Measurements from ENCODE around the gene LIMS3. TPM values are rescaled to one million over a fixed set of nuclear protein-coding genes. Genes with fewer than 3 reads are reported as not detected.
"Not testable (repeated sequence)": the region's sequence is repeated elsewhere in the genome, so short reads cannot be mapped to it uniquely, and the experiment has no call there.

Gene LIMS3, protein sequence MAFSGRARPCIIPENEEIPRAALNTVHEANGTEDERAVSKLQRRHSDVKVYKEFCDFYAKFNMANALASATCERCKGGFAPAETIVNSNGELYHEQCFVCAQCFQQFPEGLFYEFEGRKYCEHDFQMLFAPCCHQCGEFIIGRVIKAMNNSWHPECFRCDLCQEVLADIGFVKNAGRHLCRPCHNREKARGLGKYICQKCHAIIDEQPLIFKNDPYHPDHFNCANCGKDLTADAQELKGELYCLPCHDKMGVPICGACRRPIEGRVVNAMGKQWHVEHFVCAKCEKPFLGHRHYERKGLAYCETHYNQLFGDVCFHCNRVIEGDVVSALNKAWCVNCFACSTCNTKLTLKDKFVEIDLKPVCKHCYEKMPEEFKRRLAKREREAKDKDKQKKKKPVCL
- not detected for total RNA-seq
- polyA plus RNA-seq: 10 to 100 TPM in 1 of 4 donors, 1 to 10 TPM in 3; 2.9 to 11.7 (median 4.3) TPM

DNA sequence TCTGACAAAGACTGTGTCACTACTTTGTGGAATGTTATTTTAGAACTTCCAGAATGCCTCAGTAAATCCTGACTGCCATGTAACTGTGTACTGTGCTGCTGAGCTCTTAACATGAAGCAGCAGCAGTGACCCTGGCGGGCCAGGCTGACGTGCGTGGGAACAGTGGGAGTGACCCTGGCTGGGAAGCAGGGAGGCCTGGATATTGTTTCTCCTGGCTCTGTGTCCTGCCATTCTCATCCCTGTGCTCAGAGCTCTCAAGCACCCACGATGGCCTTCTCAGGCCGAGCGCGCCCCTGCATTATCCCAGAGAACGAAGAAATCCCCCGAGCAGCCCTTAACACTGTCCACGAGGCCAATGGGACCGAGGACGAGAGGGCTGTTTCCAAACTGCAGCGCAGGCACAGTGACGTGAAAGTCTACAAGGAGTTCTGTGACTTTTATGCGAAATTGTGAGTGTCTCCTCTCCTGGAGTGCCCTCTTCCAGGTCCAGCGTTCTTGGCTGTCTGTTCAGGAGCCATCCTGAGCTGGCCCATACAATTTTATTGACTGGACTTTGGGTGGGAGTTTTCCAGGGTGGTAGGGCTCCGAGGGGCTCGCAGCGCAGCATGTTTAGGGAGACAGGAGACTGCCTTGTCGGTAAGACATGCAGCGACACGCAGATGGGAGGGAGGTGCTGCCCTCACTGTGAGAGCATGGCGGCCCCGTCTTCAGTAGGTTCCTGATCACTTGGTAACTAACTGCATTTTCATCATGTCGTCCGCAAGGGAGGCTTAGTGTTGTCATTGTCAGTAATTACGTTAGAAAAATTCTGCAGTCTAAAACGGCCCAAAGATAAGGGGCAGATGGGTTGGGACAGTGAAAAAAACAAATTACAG is at the start of gene LIMS3:
Gene LIMS3, plus strand, starts transcription at position 227 of the 875 bp plus-strand sequence. Its CDS starts 41 bp downstream, at position 268.
- H3K4me1 Mint-ChIP-seq; H3K4me3 ChIP-seq (ENCODE audit: low read depth, low read length); H3K27ac Mint-ChIP-seq; H3K9me3 Mint-ChIP-seq; H3K27me3 ChIP-seq (ENCODE audit: control insufficient read depth, insufficient read depth, low read length); H3K36me3 ChIP-seq (ENCODE audit: control insufficient read depth, insufficient read depth, low read length); DNase-seq; H3K27me3 Mint-ChIP-seq; H3K9me3 ChIP-seq (ENCODE audit: control insufficient read depth in 2 of 2, low read length in 2 of 2); H3K4me1 ChIP-seq (ENCODE audit: control insufficient read depth, insufficient read depth, low read length, poor library complexity, severe bottlenecking); H3K4me3 Mint-ChIP-seq; H3K27ac ChIP-seq (ENCODE audit: insufficient read depth, low read length, poor library complexity, severe bottlenecking); ATAC-seq (ENCODE audit: low read depth in 2 of 2); H3K36me3 Mint-ChIP-seq: not testable (repeated sequence)

DNA sequence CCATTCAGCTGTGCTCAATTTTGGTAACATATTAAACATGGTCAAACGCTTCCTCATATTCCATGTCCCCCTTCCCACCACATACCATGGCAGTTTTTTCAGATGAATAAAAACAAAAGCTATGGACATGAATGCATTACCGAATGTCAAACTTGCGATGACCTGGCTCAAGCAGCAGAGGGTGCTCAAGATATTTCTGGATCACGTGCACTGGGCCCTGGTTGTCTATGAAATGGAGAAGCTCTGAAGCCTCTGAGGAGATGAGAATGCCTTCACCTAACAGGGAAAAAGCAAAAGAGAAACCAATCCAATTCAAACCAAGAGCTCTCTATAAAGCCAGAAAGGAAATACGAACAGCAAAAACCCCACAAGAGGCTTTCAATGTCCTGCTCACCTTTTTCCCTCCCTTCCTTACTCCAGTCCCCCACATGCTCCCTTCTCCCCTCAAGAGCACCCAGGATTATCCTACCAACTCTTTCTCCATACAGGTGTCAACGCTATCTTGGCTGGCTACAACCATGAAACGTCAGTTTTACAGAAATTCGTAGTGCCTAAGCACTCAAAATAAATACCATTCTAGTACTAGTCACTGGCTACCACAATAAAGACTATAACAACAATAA is 27.2 kb upstream of the LIMS3 start:
- not testable (repeated sequence) for H3K4me3 Mint-ChIP-seq; H3K27ac ChIP-seq (ENCODE audit: insufficient read depth, low read length, poor library complexity, severe bottlenecking); H3K27me3 Mint-ChIP-seq; H3K36me3 Mint-ChIP-seq; H3K36me3 ChIP-seq (ENCODE audit: control insufficient read depth, insufficient read depth, low read length); H3K27me3 ChIP-seq (ENCODE audit: control insufficient read depth, insufficient read depth, low read length); H3K9me3 ChIP-seq (ENCODE audit: control insufficient read depth in 2 of 2, low read length in 2 of 2); H3K9me3 Mint-ChIP-seq; H3K4me1 Mint-ChIP-seq; DNase-seq; H3K4me1 ChIP-seq (ENCODE audit: control insufficient read depth, insufficient read depth, low read length, poor library complexity, severe bottlenecking); H3K27ac Mint-ChIP-seq; H3K4me3 ChIP-seq (ENCODE audit: low read depth, low read length)
- peak; percentile 53 to 55 for ATAC-seq (ENCODE audit: low read depth in 2 of 2)

DNA sequence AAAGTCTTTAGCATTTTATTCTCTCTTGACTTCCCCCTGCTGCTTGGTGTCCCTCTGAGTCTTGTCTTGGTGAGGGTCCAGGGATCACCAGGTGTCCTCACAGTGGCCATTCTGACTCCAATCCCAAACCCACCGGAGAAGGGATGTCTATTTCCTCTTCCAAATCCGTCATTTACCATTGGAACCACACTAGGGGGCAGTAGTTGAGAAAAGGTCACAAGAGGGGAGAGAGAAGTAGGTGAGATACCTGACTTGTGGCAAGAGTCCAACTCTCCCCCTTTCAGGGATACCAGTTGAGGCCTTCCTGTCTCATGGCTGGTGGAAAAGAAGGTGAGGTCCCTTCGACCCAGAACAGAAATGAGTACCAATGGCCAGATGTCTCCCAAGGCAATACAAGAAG is 21.9 kb upstream of the LIMS3 start:
- not testable (repeated sequence) for H3K4me3 Mint-ChIP-seq; H3K4me1 ChIP-seq (ENCODE audit: control insufficient read depth, insufficient read depth, low read length, poor library complexity, severe bottlenecking); H3K27ac ChIP-seq (ENCODE audit: insufficient read depth, low read length, poor library complexity, severe bottlenecking); H3K4me1 Mint-ChIP-seq; H3K27ac Mint-ChIP-seq; H3K4me3 ChIP-seq (ENCODE audit: low read depth, low read length); DNase-seq; H3K36me3 ChIP-seq (ENCODE audit: control insufficient read depth, insufficient read depth, low read length); H3K36me3 Mint-ChIP-seq; H3K9me3 ChIP-seq (ENCODE audit: control insufficient read depth in 2 of 2, low read length in 2 of 2); ATAC-seq (ENCODE audit: low read depth in 2 of 2); H3K27me3 Mint-ChIP-seq; H3K27me3 ChIP-seq (ENCODE audit: control insufficient read depth, insufficient read depth, low read length); H3K9me3 Mint-ChIP-seq

DNA sequence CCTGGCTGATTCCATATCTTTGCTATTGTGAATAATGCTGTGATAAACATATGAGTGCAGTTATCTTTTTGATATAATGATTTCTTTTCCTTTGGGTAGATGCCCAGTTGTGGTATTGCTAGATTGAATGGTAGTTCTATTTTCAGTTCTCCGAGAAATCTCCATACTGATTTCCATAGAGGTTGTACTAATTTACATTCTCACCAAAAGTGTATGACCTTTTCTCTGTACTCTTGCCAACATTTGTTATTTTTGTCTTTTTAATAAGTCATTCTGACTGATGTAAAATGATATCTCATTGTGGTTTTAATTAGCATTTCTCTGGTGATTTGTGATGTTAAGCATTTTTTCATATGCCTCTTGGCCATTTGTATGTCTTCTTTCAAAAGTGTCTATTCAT is 16.4 kb upstream of the LIMS3 start:
- H3K36me3 ChIP-seq (ENCODE audit: control insufficient read depth, insufficient read depth, low read length); H3K4me3 Mint-ChIP-seq; H3K27ac ChIP-seq (ENCODE audit: insufficient read depth, low read length, poor library complexity, severe bottlenecking); H3K36me3 Mint-ChIP-seq; H3K4me1 Mint-ChIP-seq; H3K27me3 ChIP-seq (ENCODE audit: control insufficient read depth, insufficient read depth, low read length); H3K27me3 Mint-ChIP-seq; H3K4me1 ChIP-seq (ENCODE audit: control insufficient read depth, insufficient read depth, low read length, poor library complexity, severe bottlenecking); H3K4me3 ChIP-seq (ENCODE audit: low read depth, low read length); DNase-seq; H3K27ac Mint-ChIP-seq; H3K9me3 ChIP-seq (ENCODE audit: control insufficient read depth in 2 of 2, low read length in 2 of 2); H3K9me3 Mint-ChIP-seq; ATAC-seq (ENCODE audit: low read depth in 2 of 2): not testable (repeated sequence)

DNA sequence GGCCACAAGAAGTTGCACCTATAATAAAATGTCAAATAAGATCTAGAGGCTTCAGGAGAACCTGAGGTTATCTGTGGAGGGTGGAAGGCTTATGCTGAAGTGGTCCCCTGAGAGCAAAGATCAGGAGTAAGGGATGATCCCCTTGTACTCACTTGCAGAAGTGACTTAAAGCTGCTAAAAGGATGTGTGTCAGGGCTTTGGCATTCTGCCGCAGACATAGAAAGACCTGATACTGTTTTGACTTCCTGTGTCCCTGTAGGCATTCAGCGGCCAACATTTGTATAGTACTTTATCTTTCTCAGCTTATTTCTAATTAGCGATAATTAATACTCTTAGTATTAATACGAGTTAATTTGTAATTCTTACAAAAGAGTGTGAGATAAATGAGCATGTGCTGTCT is 10.1 kb upstream of the LIMS3 start:
- H3K4me3 ChIP-seq (ENCODE audit: low read depth, low read length); H3K4me1 ChIP-seq (ENCODE audit: control insufficient read depth, insufficient read depth, low read length, poor library complexity, severe bottlenecking); H3K9me3 Mint-ChIP-seq; H3K36me3 ChIP-seq (ENCODE audit: control insufficient read depth, insufficient read depth, low read length); H3K27ac ChIP-seq (ENCODE audit: insufficient read depth, low read length, poor library complexity, severe bottlenecking); ATAC-seq (ENCODE audit: low read depth in 2 of 2); H3K9me3 ChIP-seq (ENCODE audit: control insufficient read depth in 2 of 2, low read length in 2 of 2); H3K27me3 Mint-ChIP-seq; H3K27ac Mint-ChIP-seq; DNase-seq; H3K36me3 Mint-ChIP-seq; H3K27me3 ChIP-seq (ENCODE audit: control insufficient read depth, insufficient read depth, low read length); H3K4me3 Mint-ChIP-seq; H3K4me1 Mint-ChIP-seq: not testable (repeated sequence)

DNA sequence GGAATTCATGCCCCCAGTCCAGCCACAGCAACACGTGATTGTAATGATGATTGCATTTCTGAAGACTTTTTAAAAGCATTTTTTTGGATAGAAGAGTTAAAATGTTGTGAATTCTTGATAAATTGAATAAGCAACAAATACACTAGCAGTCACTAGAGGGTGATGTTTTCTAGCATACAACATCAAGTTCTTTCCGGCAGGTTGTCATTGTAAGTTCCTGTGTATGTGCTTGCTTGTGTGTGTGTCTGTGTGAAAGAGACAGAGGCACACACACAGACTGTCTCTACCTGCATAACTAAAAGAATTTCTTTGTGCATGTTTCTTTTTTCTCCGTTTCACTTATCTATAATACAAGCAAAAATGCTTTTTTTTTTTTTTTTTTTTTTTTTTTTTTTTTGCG is 8.6 kb upstream of the LIMS3 start:
- not testable (repeated sequence) for DNase-seq

DNA sequence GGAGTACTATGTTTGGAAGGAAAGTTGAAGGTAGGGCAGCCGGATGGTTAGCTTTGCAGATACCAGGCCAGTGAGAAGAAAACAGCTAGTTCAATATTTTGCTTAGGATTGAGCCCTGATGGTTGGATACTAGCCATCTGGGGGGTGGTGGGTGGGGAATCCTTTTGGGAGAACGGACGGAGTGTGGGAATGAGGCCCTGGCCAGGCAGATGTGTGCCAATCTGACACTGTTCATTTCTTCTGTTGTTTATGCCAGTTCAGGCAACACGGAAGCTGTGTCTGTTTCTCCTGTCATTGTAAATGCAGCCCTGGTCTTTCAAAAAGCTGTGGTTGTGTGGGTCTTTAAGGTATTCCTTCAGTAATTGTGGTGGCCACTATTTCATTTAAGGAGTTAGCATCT is 7.5 kb upstream of the LIMS3 start:
- not testable (repeated sequence) for H3K27me3 ChIP-seq (ENCODE audit: control insufficient read depth, insufficient read depth, low read length); DNase-seq; H3K9me3 ChIP-seq (ENCODE audit: control insufficient read depth in 2 of 2, low read length in 2 of 2); H3K36me3 Mint-ChIP-seq; H3K4me3 ChIP-seq (ENCODE audit: low read depth, low read length); H3K27ac Mint-ChIP-seq; H3K27me3 Mint-ChIP-seq; ATAC-seq (ENCODE audit: low read depth in 2 of 2); H3K4me1 ChIP-seq (ENCODE audit: control insufficient read depth, insufficient read depth, low read length, poor library complexity, severe bottlenecking); H3K36me3 ChIP-seq (ENCODE audit: control insufficient read depth, insufficient read depth, low read length); H3K9me3 Mint-ChIP-seq; H3K4me1 Mint-ChIP-seq; H3K27ac ChIP-seq (ENCODE audit: insufficient read depth, low read length, poor library complexity, severe bottlenecking); H3K4me3 Mint-ChIP-seq

More for the DNA sequence above, 8.6 kb upstream of the LIMS3 start:
- not testable (repeated sequence) for ATAC-seq (ENCODE audit: low read depth in 2 of 2); H3K27me3 Mint-ChIP-seq; H3K36me3 Mint-ChIP-seq; H3K9me3 ChIP-seq (ENCODE audit: control insufficient read depth in 2 of 2, low read length in 2 of 2); H3K9me3 Mint-ChIP-seq; H3K36me3 ChIP-seq (ENCODE audit: control insufficient read depth, insufficient read depth, low read length); H3K27me3 ChIP-seq (ENCODE audit: control insufficient read depth, insufficient read depth, low read length); H3K4me3 ChIP-seq (ENCODE audit: low read depth, low read length); H3K4me1 Mint-ChIP-seq; H3K27ac Mint-ChIP-seq; H3K4me1 ChIP-seq (ENCODE audit: control insufficient read depth, insufficient read depth, low read length, poor library complexity, severe bottlenecking); H3K4me3 Mint-ChIP-seq; H3K27ac ChIP-seq (ENCODE audit: insufficient read depth, low read length, poor library complexity, severe bottlenecking)

Data from CD4-positive, CD25-positive, alpha-beta regulatory T cell (primary cell).